GM23338 (cell line): ENCODE data around the gene SIVA1. TPM values are rescaled to one million over a fixed set of nuclear protein-coding genes. Genes with fewer than 3 reads are reported as not detected.

ENCODE experiments used
- ATAC-seq: fragments of 200-7000 bp; cut with Tn5 transposase; 3 replicates; pipeline ENCODE4 v1.9.1; 2020
- DNase-seq: peaks from one replicate; pipeline ENCODE4 v3.0.0-alpha.2; 2015; ENCODE audit warnings: low spot score
- H2AFZ ChIP-seq: fragments of 200-600 bp; sonication (generic); 2 replicates; pipeline ENCODE4 v1.8.0; 2016; ENCODE audit warnings: antibody characterized with exemption, mild to moderate bottlenecking, moderate library complexity
- H3F3A ChIP-seq: fragments of 200-600 bp; sonication (generic); replicated peaks from 2 replicates; pipeline ENCODE4 v1.8.0; 2017; ENCODE audit warnings: antibody characterized with exemption, mixed run types, low read depth
- H3K27ac ChIP-seq: fragments of 200-600 bp; sonication (generic); 2 replicates; pipeline ENCODE4 v1.6.1; 2016; ENCODE audit warnings: low read depth
- H3K27me3 ChIP-seq: fragments of 200-600 bp; sonication (generic); 2 replicates; pipeline ENCODE4 v1.8.0; 2016; ENCODE audit warnings: mild to moderate bottlenecking, mixed run types, moderate library complexity; ENCODE audit not compliant: insufficient read depth
- H3K36me3 ChIP-seq: fragments of 200-600 bp; sonication (generic); 2 replicates; pipeline ENCODE4 v1.8.0; 2016; ENCODE audit warnings: mild to moderate bottlenecking; ENCODE audit not compliant: insufficient read depth
- H3K4me1 ChIP-seq: fragments of 200-600 bp; sonication (generic); 2 replicates; pipeline ENCODE4 v1.8.0; 2016; ENCODE audit warnings: mild to moderate bottlenecking, moderate library complexity; ENCODE audit not compliant: insufficient read depth
- H3K4me2 ChIP-seq: fragments of 200-600 bp; sonication (generic); 2 replicates; pipeline ENCODE4 v1.7.1; 2017; ENCODE audit warnings: mixed run types
- H3K4me3 ChIP-seq: fragments of 200-600 bp; sonication (generic); 2 replicates; pipeline ENCODE4 v1.6.1; 2016; ENCODE audit warnings: mixed run types
- H3K79me2 ChIP-seq: fragments of 200-600 bp; sonication (generic); replicated peaks from 2 replicates; pipeline ENCODE4 v1.8.0; 2017; ENCODE audit warnings: mild to moderate bottlenecking; ENCODE audit not compliant: insufficient read depth
- H3K9me2 ChIP-seq: fragments of 200-600 bp; sonication (generic); 2 replicates; pipeline ENCODE4 v1.8.0; 2017; ENCODE audit not compliant: insufficient read depth
- H4K20me1 ChIP-seq: fragments of 200-600 bp; sonication (generic); replicated peaks from 2 replicates; pipeline ENCODE4 v1.8.0; 2017; ENCODE audit warnings: mild to moderate bottlenecking; ENCODE audit not compliant: insufficient read depth
- H3K27ac Mint-ChIP-seq: 2 replicates; pipeline ENCODE4 v1.8.0; 2020; ENCODE audit warnings: inconsistent platforms, mild to moderate bottlenecking, moderate library complexity, mixed read lengths
- H3K27me3 Mint-ChIP-seq: 3 replicates; pipeline ENCODE4 v1.8.0; 2022; ENCODE audit warnings: low read depth, mild to moderate bottlenecking, moderate library complexity, mixed read lengths, inconsistent platforms; ENCODE audit not compliant: insufficient read depth, poor library complexity
- H3K36me3 Mint-ChIP-seq: 3 replicates; pipeline ENCODE4 v1.8.0; 2021; ENCODE audit warnings: low read depth, mild to moderate bottlenecking, inconsistent platforms, moderate library complexity, mixed read lengths
- H3K4me1 Mint-ChIP-seq: 3 replicates; pipeline ENCODE4 v1.8.0; 2020; ENCODE audit warnings: mild to moderate bottlenecking, inconsistent platforms, mixed read lengths
- H3K4me3 Mint-ChIP-seq: 3 replicates; pipeline ENCODE4 v1.8.0; 2021; ENCODE audit warnings: moderate library complexity, mild to moderate bottlenecking, inconsistent platforms, mixed read lengths
- H3K9me3 Mint-ChIP-seq: 3 replicates; pipeline ENCODE4 v1.8.0; 2020; ENCODE audit warnings: moderate library complexity, mild to moderate bottlenecking, inconsistent platforms, mixed read lengths
- CREB1 ChIP-seq: fragments of 250-450 bp; sonication (Bioruptor Pico); IDR thresholded peaks from 2 replicates; pipeline ENCODE4 v1.5.0; 2020; ENCODE audit warnings: low read depth, mild to moderate bottlenecking, moderate library complexity
- CTCF ChIP-seq, 2 experiments: fragments of 200-600 bp in 1 of 2; sonication (generic) in 1 of 2; conservative IDR thresholded peaks; 2 replicates each; pipeline versions ENCODE4 v1.5.1 to v1.6.1; 2016 to 2017; ENCODE audit warnings: antibody characterized with exemption in 2 of 2, low read depth in 2 of 2, mild to moderate bottlenecking in 2 of 2, moderate library complexity in 1 of 2
- ETS1 ChIP-seq: IDR thresholded peaks from 2 replicates; pipeline ENCODE4 v1.6.1; 2016; ENCODE audit warnings: antibody characterized with exemption
- EZH2 ChIP-seq: fragments of 200-600 bp; sonication (generic); IDR thresholded peaks from one replicate; pipeline ENCODE4 v1.8.0; 2017; ENCODE audit warnings: antibody characterized with exemption, mild to moderate bottlenecking, low read depth; ENCODE audit not compliant: unreplicated experiment
- EZH2phosphoT487 ChIP-seq: fragments of 200-600 bp; sonication (generic); IDR thresholded peaks from one replicate; pipeline ENCODE4 v1.8.1; 2018; ENCODE audit warnings: antibody characterized with exemption; ENCODE audit not compliant: unreplicated experiment
- JUNB ChIP-seq: IDR thresholded peaks from one replicate; pipeline ENCODE4 v1.6.1; 2016; ENCODE audit warnings: antibody characterized with exemption; ENCODE audit not compliant: unreplicated experiment
- NANOG ChIP-seq: IDR thresholded peaks from 2 replicates; pipeline ENCODE4 v1.6.1; 2016; ENCODE audit warnings: antibody characterized with exemption, borderline replicate concordance
- POLR2AphosphoS5 ChIP-seq: IDR thresholded peaks from 2 replicates; pipeline ENCODE4 v1.6.1; 2016; ENCODE audit warnings: antibody characterized with exemption, low read depth
- REST ChIP-seq: IDR thresholded peaks from one replicate; pipeline ENCODE4 v1.6.1; 2018; ENCODE audit warnings: antibody characterized with exemption; ENCODE audit not compliant: unreplicated experiment
- STAT1 ChIP-seq: IDR thresholded peaks from one replicate; pipeline ENCODE4 v1.6.1; 2016; ENCODE audit warnings: antibody characterized with exemption; ENCODE audit not compliant: unreplicated experiment
- ZNF114 ChIP-seq: fragments of 250-450 bp; sonication (Bioruptor Pico); IDR thresholded peaks from 2 replicates; pipeline ENCODE4 v1.5.0; 2020; ENCODE audit warnings: mild to moderate bottlenecking, moderate library complexity
- ZNF331 ChIP-seq: fragments of 250-450 bp; sonication (Bioruptor Pico); IDR thresholded peaks from 2 replicates; pipeline ENCODE4 v1.5.0; 2020; ENCODE audit warnings: low read depth, mild to moderate bottlenecking, moderate library complexity
- polyA plus RNA-seq: library from polyadenylated mRNA; unstranded; fragments of >200 nt; fragmentation: Nextera tagmentation; extraction: Ambion mirVana; gene quantifications from 2 replicates; pipeline ENCODE4 v1.2.1, GENCODE V29; 2016
- total RNA-seq: library from RNA; depleted of rRNA; stranded (reverse); fragments of >200 nt; shearing (Covaris generic); gene quantifications from 2 replicates; pipeline ENCODE4 v1.2.3, GENCODE V29; 2014

The SIVA1 gene
- total and polyA plus RNA-seq, 2 experiments from 2014 or later = 215 to 392 TPM

GRCh38 chr14:104786726-104787675 lies 34.1 kb downstream of the SIVA1 start (continued):
- no peak for TF ChIP-seq POLR2AphosphoS5
- no peak for TF ChIP-seq CTCF (conservative IDR thresholded peaks at IDR 0.05; ENCODE audit: low read depth in 2 of 2)
- no peak for TF ChIP-seq EZH2phosphoT487
- TF ChIP-seq CREB1 = no peak

- Histone ChIP-seq H3K4me3 (no peak overlapping the region), H3K4me2 (no peak overlapping the region), H3K79me2 (peaks cover 5% of the 10 kb centered on the region; the same call in 1 of the 2 replicates), H4K20me1 (no peaks in the 10 kb centered on the region; the same call in 1 of the 2 replicates), H3K27me3 (no peaks in the 10 kb centered on the region), H3K27ac (no peak overlapping the region), H3K9me2 (no peaks in the 10 kb centered on the region), H2AFZ (no peak overlapping the region), H3K36me3 (no peaks in the 10 kb centered on the region), H3K4me1 (no peaks in the 10 kb centered on the region), H3F3A (no peaks in the 10 kb centered on the region)
- peaks cover 3% of the 10 kb centered on the region; the same call in 2 of the 3 replicates for H3K36me3 Mint-ChIP-seq
- H3K9me3 Mint-ChIP-seq = no peaks in the 10 kb centered on the region
- no peak overlapping the region for H3K4me3 Mint-ChIP-seq
- no peaks in the 10 kb centered on the region for H3K4me1 Mint-ChIP-seq
- DNase-seq (no peak), ATAC-seq (no peak)
- H3K27ac Mint-ChIP-seq = no peak overlapping the region
- peaks cover 9% of the 10 kb centered on the region for H3K27me3 Mint-ChIP-seq
- no peak for TF ChIP-seq CREB1
- no peak for TF ChIP-seq STAT1
- TF ChIP-seq POLR2AphosphoS5 = no peak
- no peak for TF ChIP-seq EZH2
- no peak for TF ChIP-seq JUNB
- TF ChIP-seq ETS1 = no peak
- TF ChIP-seq EZH2phosphoT487 = no peak
- no peak for TF ChIP-seq REST
- no peak for TF ChIP-seq ZNF331 (CRISPR knock-in tag)
- no peak for TF ChIP-seq ZNF114
- TF ChIP-seq CTCF (conservative IDR thresholded peaks at IDR 0.05; ENCODE audit: low read depth in 2 of 2) = no peak
- TF ChIP-seq NANOG = no peak
Measured at GRCh38 chr14:104787736-104788135, 34.8 kb downstream of the SIVA1 start.
